Measurements from ENCODE around the gene ACBD6.

Gene ACBD6

GRCh38 chr1:180287988-180288705 lies 214.2 kb downstream of the ACBD6 start:
- DNase-seq = no peak

GRCh38 chr1:180286417-180286816 lies 216.0 kb downstream of the ACBD6 start:
- no peak for DNase-seq

- no peak for DNase-seq
These were observed 219.3 kb downstream of the ACBD6 start for GRCh38 chr1:180283098-180283497.

- no peak for DNase-seq
These were observed 219.9 kb downstream of the ACBD6 start for GRCh38 chr1:180282401-180283044.

GRCh38 chr1:180281490-180281889 lies 220.9 kb downstream of the ACBD6 start:
- no peak for DNase-seq

GRCh38 chr1:180280617-180281016 lies 221.8 kb downstream of the ACBD6 start:
- DNase-seq = no peak

- no peak for DNase-seq
These were observed 222.7 kb downstream of the ACBD6 start for GRCh38 chr1:180279651-180280050.

GRCh38 chr1:180278596-180279395 lies 223.6 kb downstream of the ACBD6 start:
- DNase-seq = no peak

- DNase-seq = no peak
These were observed 224.2 kb downstream of the ACBD6 start for GRCh38 chr1:180278194-180278515.

- DNase-seq = no peak
These were observed 224.7 kb downstream of the ACBD6 start for GRCh38 chr1:180277476-180278193.

- DNase-seq = no peak
These were observed 226.7 kb downstream of the ACBD6 start for GRCh38 chr1:180275726-180276125.

GRCh38 chr1:180274221-180274620 lies 228.2 kb downstream of the ACBD6 start:
- no peak for DNase-seq

- DNase-seq = no peak
These were observed 229.3 kb downstream of the ACBD6 start for GRCh38 chr1:180273066-180273465.

- DNase-seq = no peak
These were observed 230.0 kb downstream of the ACBD6 start for GRCh38 chr1:180272395-180272794.

GRCh38 chr1:180271272-180272255 lies 230.8 kb downstream of the ACBD6 start:
- DNase-seq = no peak

GRCh38 chr1:180270530-180271271 lies 231.7 kb downstream of the ACBD6 start:
- no peak for DNase-seq

GRCh38 chr1:180269645-180270529 lies 232.5 kb downstream of the ACBD6 start:
- DNase-seq = no peak

- DNase-seq = no peak
These were observed 233.8 kb downstream of the ACBD6 start for GRCh38 chr1:180268556-180269075.

- DNase-seq = no peak
These were observed 234.4 kb downstream of the ACBD6 start for GRCh38 chr1:180267761-180268555.

Measured in NCI-H187 treated with DMSO at 0.1 percent for 48 hours (cell line).